Ascending aorta (tissue), 2 donors: ENCODE measurements around the gene PRB3. TPM values are rescaled to one million over a fixed set of nuclear protein-coding genes. Genes with fewer than 3 reads are reported as not detected.

Experiments
- DNase-seq, 2 donors: peaks; one replicate each; pipeline ENCODE4 v3.0.0-alpha.2; 2019; ENCODE audit warnings: low spot score in 2 of 2
- H3K27ac ChIP-seq, 2 donors: fragments of 200-600 bp; sonication (generic); one replicate each; pipeline ENCODE4 v1.5.1; 2016 to 2017; ENCODE audit warnings: mild to moderate bottlenecking in 1 of 2
- H3K27me3 ChIP-seq: fragments of 200-600 bp; sonication (generic); one replicate; pipeline ENCODE4 v1.5.1; 2017
- H3K36me3 ChIP-seq, 2 donors: fragments of 200-600 bp; sonication (generic); one replicate each; pipeline ENCODE4 v1.5.1; 2016
- H3K4me1 ChIP-seq, 2 donors: fragments of 200-600 bp; sonication (generic); one replicate each; pipeline ENCODE4 v1.5.1; 2016 to 2017; ENCODE audit warnings: mild to moderate bottlenecking in 1 of 2
- H3K4me3 ChIP-seq, 2 donors: fragments of 200-600 bp; sonication (generic); one replicate each; pipeline ENCODE4 v1.5.1; 2016 to 2017; ENCODE audit warnings: mild to moderate bottlenecking in 1 of 2
- H3K9me3 ChIP-seq, 2 donors: fragments of 200-600 bp; sonication (generic); one replicate each; pipeline ENCODE4 v1.5.1; 2016
- CTCF ChIP-seq, 3 experiments: fragments of 200-600 bp in 2 of 3; fragments of 450-650 bp in 1 of 3; sonication (generic) in 2 of 3; IDR thresholded peaks; one replicate each; pipeline ENCODE4 v1.5.1; 2016 to 2019; ENCODE audit warnings: antibody characterized with exemption in 3 of 3, mild to moderate bottlenecking in 1 of 3, moderate library complexity in 1 of 3
- intact Hi-C: fragments of 100-400 bp; cut with DNase I; formaldehyde crosslinking; loops from one replicate; pipeline ENCODE4 v1.15.1; 2023
- total RNA-seq: library from RNA; depleted of rRNA; stranded (reverse); fragments of >200 nt; gene quantifications from one replicate; pipeline ENCODE4 v1.1.0, GENCODE V29; 2016

Gene PRB3
- not detected for total RNA-seq

- intact Hi-C loops, result no loop called here
- TF ChIP-seq CTCF (IDR thresholded peaks at IDR 0.05), result no peak
- Histone ChIP-seq H3K36me3 (no peaks in the 10 kb centered on the region), H3K27ac (no peak within 1 kb of the TSS), H3K4me3 (no peak within 1 kb of the TSS), H3K9me3 (no peaks in the 10 kb centered on the region), H3K27me3 (no peaks in the 10 kb centered on the region), H3K4me1 (no peaks in the 10 kb centered on the region)
- DNase-seq, result no peak
These were observed at the start of gene PRB3 for GRCh38 chr12:11269607-11270006. PRB3 (minus strand) TSS chr12:11269707; CDS start chr12:11269669, 38 bp downstream.

GRCh38 chr12:11310336-11310735, 40.8 kb upstream of the PRB3 start, which contains the start of gene PRB4:
PRB4 (minus strand) TSS chr12:11310436; CDS start chr12:11310398, 38 bp downstream.
- intact Hi-C loops, result no loop called here
- TF ChIP-seq CTCF (IDR thresholded peaks at IDR 0.05), result no peak
- Histone ChIP-seq H3K36me3 (no peaks in the 10 kb centered on the region), H3K4me3 (no peak within 1 kb of the TSS), H3K27me3 (no peaks in the 10 kb centered on the region), H3K9me3 (no peaks in the 10 kb centered on the region), H3K27ac (no peak within 1 kb of the TSS), H3K4me1 (no peaks in the 10 kb centered on the region)
- no peak for DNase-seq

GRCh38 chr12:11307143-11307542, 37.6 kb upstream of the PRB3 start:
- Histone ChIP-seq H3K27ac (no peak overlapping the region), H3K36me3 (no peaks in the 10 kb centered on the region), H3K9me3 (no peaks in the 10 kb centered on the region), H3K4me3 (no peak overlapping the region), H3K4me1 (no peaks in the 10 kb centered on the region), H3K27me3 (no peaks in the 10 kb centered on the region)
- DNase-seq, result no peak
- no peak for TF ChIP-seq CTCF (IDR thresholded peaks at IDR 0.05)
- intact Hi-C loops, result no loop called here

- H3K27me3 ChIP-seq, result no peaks in the 10 kb centered on the region
- H3K27ac ChIP-seq, result no peak overlapping the region
- no peaks in the 10 kb centered on the region for H3K9me3 ChIP-seq
- TF ChIP-seq CTCF (IDR thresholded peaks at IDR 0.05), result no peak
- no peak overlapping the region for H3K4me3 ChIP-seq
- intact Hi-C loops, result no loop called here
- H3K4me1 ChIP-seq, result no peaks in the 10 kb centered on the region
- DNase-seq, result no peak
- no peaks in the 10 kb centered on the region for H3K36me3 ChIP-seq
These were observed 3.9 kb upstream of the PRB3 start for GRCh38 chr12:11273449-11273848.

GRCh38 chr12:11264501-11264900, 5.0 kb downstream of the PRB3 start:
- intact Hi-C loops, result no loop called here
- H3K9me3 ChIP-seq, result peaks cover 0 to 8% of the 10 kb centered on the region in 2 donors
- no peaks in the 10 kb centered on the region for H3K4me1 ChIP-seq
- H3K36me3 ChIP-seq, result no peaks in the 10 kb centered on the region
- TF ChIP-seq CTCF (IDR thresholded peaks at IDR 0.05), result no peak
- no peak for DNase-seq
- no peak overlapping the region for H3K27ac ChIP-seq
- no peak overlapping the region for H3K4me3 ChIP-seq
- no peaks in the 10 kb centered on the region for H3K27me3 ChIP-seq

GRCh38 chr12:11246489-11246888, 23.0 kb downstream of the PRB3 start:
- H3K4me1 ChIP-seq, result no peaks in the 10 kb centered on the region
- H3K27ac ChIP-seq, result no peak overlapping the region
- H3K9me3 ChIP-seq, result no peaks in the 10 kb centered on the region
- no peak for DNase-seq
- H3K27me3 ChIP-seq, result no peaks in the 10 kb centered on the region
- intact Hi-C loops, result no loop called here
- H3K36me3 ChIP-seq, result no peaks in the 10 kb centered on the region
- no peak for TF ChIP-seq CTCF (IDR thresholded peaks at IDR 0.05)
- no peak overlapping the region for H3K4me3 ChIP-seq
